ENCODE measurements around the gene HTT.

DNA sequence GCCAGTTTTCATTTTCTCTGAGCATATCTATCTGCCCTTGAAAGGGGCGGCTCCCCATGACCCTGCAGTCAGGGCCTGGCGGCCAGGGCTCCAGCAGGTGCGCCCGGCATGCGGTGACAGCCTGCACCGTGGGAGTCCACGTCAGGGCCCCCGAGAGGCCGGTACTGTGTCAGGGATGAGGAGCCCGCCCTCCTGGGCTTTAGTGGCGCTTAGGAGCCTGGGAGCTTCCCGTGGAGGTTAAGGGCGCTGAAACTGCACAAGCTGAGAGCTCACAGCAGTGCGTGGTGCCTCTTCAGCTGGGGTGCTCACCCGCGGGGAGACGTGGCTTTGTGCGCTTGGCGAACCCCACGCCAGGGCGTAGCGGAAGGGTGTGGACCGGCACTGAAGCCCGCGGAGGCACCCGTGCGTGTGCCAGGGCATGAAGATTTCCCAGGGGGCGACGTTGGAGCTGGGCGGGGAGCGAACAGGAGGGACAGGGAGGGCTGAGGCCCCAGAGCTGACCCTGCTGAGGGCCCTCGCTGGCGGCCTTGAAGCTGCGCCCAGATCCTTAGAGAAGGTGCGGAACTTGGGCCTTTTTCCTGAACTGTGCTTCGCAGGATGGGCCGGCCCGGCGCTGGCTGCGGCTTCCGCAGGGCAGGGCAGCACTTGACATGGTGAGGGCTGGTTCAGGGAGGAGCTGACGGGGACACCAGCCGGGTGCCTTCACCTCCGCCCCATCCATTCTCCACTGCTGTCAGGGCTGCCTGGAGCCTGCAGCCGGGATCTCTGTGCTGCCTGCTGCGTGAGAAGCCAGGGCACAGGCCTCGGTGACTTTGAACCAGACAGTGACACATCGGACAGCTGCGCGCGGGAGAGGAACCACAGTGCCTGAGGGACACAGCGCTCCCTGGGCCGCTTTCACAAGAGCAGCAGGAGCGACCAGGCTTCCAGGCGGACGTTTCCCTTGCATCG lies 33.0 kb upstream of the HTT start:
- TF ChIP-seq SP1 (CRISPR knock-in tag; conservative IDR thresholded peaks at IDR 0.05), result no peak
- TF ChIP-seq, protein P1, sequence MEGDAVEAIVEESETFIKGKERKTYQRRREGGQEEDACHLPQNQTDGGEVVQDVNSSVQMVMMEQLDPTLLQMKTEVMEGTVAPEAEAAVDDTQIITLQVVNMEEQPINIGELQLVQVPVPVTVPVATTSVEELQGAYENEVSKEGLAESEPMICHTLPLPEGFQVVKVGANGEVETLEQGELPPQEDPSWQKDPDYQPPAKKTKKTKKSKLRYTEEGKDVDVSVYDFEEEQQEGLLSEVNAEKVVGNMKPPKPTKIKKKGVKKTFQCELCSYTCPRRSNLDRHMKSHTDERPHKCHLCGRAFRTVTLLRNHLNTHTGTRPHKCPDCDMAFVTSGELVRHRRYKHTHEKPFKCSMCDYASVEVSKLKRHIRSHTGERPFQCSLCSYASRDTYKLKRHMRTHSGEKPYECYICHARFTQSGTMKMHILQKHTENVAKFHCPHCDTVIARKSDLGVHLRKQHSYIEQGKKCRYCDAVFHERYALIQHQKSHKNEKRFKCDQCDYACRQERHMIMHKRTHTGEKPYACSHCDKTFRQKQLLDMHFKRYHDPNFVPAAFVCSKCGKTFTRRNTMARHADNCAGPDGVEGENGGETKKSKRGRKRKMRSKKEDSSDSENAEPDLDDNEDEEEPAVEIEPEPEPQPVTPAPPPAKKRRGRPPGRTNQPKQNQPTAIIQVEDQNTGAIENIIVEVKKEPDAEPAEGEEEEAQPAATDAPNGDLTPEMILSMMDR (IDR thresholded peaks at IDR 0.05), result no peak
- TF ChIP-seq CREM (CRISPR knock-in tag; IDR thresholded peaks at IDR 0.05), result no peak
- TF ChIP-seq, protein P2, sequence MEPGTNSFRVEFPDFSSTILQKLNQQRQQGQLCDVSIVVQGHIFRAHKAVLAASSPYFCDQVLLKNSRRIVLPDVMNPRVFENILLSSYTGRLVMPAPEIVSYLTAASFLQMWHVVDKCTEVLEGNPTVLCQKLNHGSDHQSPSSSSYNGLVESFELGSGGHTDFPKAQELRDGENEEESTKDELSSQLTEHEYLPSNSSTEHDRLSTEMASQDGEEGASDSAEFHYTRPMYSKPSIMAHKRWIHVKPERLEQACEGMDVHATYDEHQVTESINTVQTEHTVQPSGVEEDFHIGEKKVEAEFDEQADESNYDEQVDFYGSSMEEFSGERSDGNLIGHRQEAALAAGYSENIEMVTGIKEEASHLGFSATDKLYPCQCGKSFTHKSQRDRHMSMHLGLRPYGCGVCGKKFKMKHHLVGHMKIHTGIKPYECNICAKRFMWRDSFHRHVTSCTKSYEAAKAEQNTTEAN (CRISPR knock-in tag; IDR thresholded peaks at IDR 0.05), result no peak
- TF ChIP-seq, protein P3, sequence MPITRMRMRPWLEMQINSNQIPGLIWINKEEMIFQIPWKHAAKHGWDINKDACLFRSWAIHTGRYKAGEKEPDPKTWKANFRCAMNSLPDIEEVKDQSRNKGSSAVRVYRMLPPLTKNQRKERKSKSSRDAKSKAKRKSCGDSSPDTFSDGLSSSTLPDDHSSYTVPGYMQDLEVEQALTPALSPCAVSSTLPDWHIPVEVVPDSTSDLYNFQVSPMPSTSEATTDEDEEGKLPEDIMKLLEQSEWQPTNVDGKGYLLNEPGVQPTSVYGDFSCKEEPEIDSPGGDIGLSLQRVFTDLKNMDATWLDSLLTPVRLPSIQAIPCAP (CRISPR knock-in tag; IDR thresholded peaks at IDR 0.05), result no peak
- TF ChIP-seq, protein P4, sequence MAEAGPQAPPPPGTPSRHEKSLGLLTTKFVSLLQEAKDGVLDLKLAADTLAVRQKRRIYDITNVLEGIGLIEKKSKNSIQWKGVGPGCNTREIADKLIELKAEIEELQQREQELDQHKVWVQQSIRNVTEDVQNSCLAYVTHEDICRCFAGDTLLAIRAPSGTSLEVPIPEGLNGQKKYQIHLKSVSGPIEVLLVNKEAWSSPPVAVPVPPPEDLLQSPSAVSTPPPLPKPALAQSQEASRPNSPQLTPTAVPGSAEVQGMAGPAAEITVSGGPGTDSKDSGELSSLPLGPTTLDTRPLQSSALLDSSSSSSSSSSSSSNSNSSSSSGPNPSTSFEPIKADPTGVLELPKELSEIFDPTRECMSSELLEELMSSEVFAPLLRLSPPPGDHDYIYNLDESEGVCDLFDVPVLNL (CRISPR knock-in tag; IDR thresholded peaks at IDR 0.05; ENCODE audit: borderline replicate concordance, low read depth), result no peak
- TF ChIP-seq, protein P5, sequence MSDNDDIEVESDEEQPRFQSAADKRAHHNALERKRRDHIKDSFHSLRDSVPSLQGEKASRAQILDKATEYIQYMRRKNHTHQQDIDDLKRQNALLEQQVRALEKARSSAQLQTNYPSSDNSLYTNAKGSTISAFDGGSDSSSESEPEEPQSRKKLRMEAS (CRISPR knock-in tag; IDR thresholded peaks at IDR 0.05), result no peak
- TF ChIP-seq ATF1 (CRISPR knock-in tag; IDR thresholded peaks at IDR 0.05), result no peak
- TF ChIP-seq, protein P6, sequence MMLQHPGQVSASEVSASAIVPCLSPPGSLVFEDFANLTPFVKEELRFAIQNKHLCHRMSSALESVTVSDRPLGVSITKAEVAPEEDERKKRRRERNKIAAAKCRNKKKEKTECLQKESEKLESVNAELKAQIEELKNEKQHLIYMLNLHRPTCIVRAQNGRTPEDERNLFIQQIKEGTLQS (CRISPR knock-in tag; conservative IDR thresholded peaks at IDR 0.05), result no peak
- TF ChIP-seq TEAD4 (CRISPR knock-in tag; IDR thresholded peaks at IDR 0.05), result no peak
- TF ChIP-seq ZNF396 (CRISPR knock-in tag; IDR thresholded peaks at IDR 0.05; ENCODE audit: borderline replicate concordance), result no peak
- TF ChIP-seq ZBTB21 (CRISPR knock-in tag; IDR thresholded peaks at IDR 0.05; ENCODE audit: borderline replicate concordance), result no peak
- TF ChIP-seq IRF2 (CRISPR knock-in tag; IDR thresholded peaks at IDR 0.05; ENCODE audit: borderline replicate concordance, low read depth), result no peak

Measured in WTC11 (cell line).